ENCODE measurements around the gene SLC6A17. TPM values are rescaled to one million over a fixed set of nuclear protein-coding genes. Genes with fewer than 3 reads are reported as not detected.

SLC6A17 gene
- total and polyA plus RNA-seq, 2 experiments from 2014 or later: 0.03 to 0.17 TPM

GRCh38 chr1:110159168-110159567 lies 8.9 kb downstream of the SLC6A17 start:
- H3K27me3 Mint-ChIP-seq (ENCODE audit: insufficient read depth, low read depth, poor library complexity): peaks cover 14% of the 10 kb centered on the region
- peaks cover 17% of the 10 kb centered on the region for H3K27me3 ChIP-seq (ENCODE audit: insufficient read depth)
- ATAC-seq: no peak

More at GRCh38 chr1:110159168-110159567, 8.9 kb downstream of the SLC6A17 start:
- TF ChIP-seq, protein P1, sequence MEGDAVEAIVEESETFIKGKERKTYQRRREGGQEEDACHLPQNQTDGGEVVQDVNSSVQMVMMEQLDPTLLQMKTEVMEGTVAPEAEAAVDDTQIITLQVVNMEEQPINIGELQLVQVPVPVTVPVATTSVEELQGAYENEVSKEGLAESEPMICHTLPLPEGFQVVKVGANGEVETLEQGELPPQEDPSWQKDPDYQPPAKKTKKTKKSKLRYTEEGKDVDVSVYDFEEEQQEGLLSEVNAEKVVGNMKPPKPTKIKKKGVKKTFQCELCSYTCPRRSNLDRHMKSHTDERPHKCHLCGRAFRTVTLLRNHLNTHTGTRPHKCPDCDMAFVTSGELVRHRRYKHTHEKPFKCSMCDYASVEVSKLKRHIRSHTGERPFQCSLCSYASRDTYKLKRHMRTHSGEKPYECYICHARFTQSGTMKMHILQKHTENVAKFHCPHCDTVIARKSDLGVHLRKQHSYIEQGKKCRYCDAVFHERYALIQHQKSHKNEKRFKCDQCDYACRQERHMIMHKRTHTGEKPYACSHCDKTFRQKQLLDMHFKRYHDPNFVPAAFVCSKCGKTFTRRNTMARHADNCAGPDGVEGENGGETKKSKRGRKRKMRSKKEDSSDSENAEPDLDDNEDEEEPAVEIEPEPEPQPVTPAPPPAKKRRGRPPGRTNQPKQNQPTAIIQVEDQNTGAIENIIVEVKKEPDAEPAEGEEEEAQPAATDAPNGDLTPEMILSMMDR (conservative IDR thresholded peaks at IDR 0.05; ENCODE audit: low read depth in 2 of 2): no peak
- no peak for TF ChIP-seq STAT1 (IDR thresholded peaks at IDR 0.05; ENCODE audit: unreplicated experiment)
- no peak for TF ChIP-seq EZH2phosphoT487 (IDR thresholded peaks at IDR 0.05; ENCODE audit: unreplicated experiment)
- no peak for TF ChIP-seq POLR2AphosphoS5 (IDR thresholded peaks at IDR 0.05; ENCODE audit: low read depth)
- no peak for TF ChIP-seq JUNB (IDR thresholded peaks at IDR 0.05; ENCODE audit: unreplicated experiment)
- TF ChIP-seq EZH2 (IDR thresholded peaks at IDR 0.05; ENCODE audit: low read depth, unreplicated experiment): no peak
- no peak for TF ChIP-seq ZNF114 (CRISPR knock-in tag; IDR thresholded peaks at IDR 0.05)
- no peak for TF ChIP-seq CREB1 (CRISPR knock-in tag; IDR thresholded peaks at IDR 0.05; ENCODE audit: low read depth)
- TF ChIP-seq NANOG (IDR thresholded peaks at IDR 0.05; ENCODE audit: borderline replicate concordance): no peak
- TF ChIP-seq ZNF331 (CRISPR knock-in tag; IDR thresholded peaks at IDR 0.05; ENCODE audit: low read depth): no peak
- TF ChIP-seq, protein P2, sequence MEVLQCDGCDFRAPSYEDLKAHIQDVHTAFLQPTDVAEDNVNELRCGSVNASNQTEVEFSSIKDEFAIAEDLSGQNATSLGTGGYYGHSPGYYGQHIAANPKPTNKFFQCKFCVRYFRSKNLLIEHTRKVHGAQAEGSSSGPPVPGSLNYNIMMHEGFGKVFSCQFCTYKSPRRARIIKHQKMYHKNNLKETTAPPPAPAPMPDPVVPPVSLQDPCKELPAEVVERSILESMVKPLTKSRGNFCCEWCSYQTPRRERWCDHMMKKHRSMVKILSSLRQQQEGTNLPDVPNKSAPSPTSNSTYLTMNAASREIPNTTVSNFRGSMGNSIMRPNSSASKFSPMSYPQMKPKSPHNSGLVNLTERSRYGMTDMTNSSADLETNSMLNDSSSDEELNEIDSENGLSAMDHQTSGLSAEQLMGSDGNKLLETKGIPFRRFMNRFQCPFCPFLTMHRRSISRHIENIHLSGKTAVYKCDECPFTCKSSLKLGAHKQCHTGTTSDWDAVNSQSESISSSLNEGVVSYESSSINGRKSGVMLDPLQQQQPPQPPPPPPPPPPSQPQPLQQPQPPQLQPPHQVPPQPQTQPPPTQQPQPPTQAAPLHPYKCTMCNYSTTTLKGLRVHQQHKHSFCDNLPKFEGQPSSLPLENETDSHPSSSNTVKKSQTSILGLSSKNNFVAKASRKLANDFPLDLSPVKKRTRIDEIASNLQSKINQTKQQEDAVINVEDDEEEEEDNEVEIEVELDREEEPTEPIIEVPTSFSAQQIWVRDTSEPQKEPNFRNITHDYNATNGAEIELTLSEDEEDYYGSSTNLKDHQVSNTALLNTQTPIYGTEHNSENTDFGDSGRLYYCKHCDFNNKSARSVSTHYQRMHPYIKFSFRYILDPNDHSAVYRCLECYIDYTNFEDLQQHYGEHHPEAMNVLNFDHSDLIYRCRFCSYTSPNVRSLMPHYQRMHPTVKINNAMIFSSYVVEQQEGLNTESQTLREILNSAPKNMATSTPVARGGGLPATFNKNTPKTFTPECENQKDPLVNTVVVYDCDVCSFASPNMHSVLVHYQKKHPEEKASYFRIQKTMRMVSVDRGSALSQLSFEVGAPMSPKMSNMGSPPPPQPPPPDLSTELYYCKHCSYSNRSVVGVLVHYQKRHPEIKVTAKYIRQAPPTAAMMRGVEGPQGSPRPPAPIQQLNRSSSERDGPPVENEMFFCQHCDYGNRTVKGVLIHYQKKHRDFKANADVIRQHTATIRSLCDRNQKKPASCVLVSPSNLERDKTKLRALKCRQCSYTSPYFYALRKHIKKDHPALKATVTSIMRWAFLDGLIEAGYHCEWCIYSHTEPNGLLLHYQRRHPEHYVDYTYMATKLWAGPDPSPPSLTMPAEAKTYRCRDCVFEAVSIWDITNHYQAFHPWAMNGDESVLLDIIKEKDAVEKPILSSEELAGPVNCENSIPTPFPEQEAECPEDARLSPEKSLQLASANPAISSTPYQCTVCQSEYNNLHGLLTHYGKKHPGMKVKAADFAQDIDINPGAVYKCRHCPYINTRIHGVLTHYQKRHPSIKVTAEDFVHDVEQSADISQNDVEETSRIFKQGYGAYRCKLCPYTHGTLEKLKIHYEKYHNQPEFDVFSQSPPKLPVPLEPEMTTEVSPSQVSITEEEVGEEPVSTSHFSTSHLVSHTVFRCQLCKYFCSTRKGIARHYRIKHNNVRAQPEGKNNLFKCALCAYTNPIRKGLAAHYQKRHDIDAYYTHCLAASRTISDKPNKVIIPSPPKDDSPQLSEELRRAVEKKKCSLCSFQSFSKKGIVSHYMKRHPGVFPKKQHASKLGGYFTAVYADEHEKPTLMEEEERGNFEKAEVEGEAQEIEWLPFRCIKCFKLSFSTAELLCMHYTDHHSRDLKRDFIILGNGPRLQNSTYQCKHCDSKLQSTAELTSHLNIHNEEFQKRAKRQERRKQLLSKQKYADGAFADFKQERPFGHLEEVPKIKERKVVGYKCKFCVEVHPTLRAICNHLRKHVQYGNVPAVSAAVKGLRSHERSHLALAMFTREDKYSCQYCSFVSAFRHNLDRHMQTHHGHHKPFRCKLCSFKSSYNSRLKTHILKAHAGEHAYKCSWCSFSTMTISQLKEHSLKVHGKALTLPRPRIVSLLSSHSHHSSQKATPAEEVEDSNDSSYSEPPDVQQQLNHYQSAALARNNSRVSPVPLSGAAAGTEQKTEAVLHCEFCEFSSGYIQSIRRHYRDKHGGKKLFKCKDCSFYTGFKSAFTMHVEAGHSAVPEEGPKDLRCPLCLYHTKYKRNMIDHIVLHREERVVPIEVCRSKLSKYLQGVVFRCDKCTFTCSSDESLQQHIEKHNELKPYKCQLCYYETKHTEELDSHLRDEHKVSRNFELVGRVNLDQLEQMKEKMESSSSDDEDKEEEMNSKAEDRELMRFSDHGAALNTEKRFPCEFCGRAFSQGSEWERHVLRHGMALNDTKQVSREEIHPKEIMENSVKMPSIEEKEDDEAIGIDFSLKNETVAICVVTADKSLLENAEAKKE (CRISPR knock-in tag; IDR thresholded peaks at IDR 0.05): no peak
- no peak for TF ChIP-seq ETS1 (IDR thresholded peaks at IDR 0.05)
- TF ChIP-seq REST (IDR thresholded peaks at IDR 0.05; ENCODE audit: unreplicated experiment): no peak
- no peaks in the 10 kb centered on the region for H3K79me2 ChIP-seq (replicated peaks; ENCODE audit: insufficient read depth)
- no peaks in the 10 kb centered on the region for H3K4me1 ChIP-seq (ENCODE audit: insufficient read depth)
- H3K27ac ChIP-seq (ENCODE audit: low read depth): no peak overlapping the region
- Mint-ChIP-seq H3K4me3 (no peak overlapping the region), H3K4me1 (peaks cover 8% of the 10 kb centered on the region), H3K9me3 (no peaks in the 10 kb centered on the region), H3K36me3 (ENCODE audit: low read depth) (no peaks in the 10 kb centered on the region), H3K27ac (no peak overlapping the region)
- no peak overlapping the region for H3K4me2 ChIP-seq
- no peak for DNase-seq (ENCODE audit: low spot score)
- H3K36me3 ChIP-seq (ENCODE audit: insufficient read depth): no peaks in the 10 kb centered on the region
- no peak overlapping the region for H3K4me3 ChIP-seq
- no peaks in the 10 kb centered on the region for H3F3A ChIP-seq (replicated peaks; ENCODE audit: low read depth)
- 0 out of 2 replicates have a peak, but pooled peaks cover 4% of the 10 kb centered on the region for H3K9me2 ChIP-seq (ENCODE audit: insufficient read depth)
- H4K20me1 ChIP-seq (replicated peaks; ENCODE audit: insufficient read depth): no peaks in the 10 kb centered on the region; the same call in 1 of the 2 replicates
- no peak overlapping the region for H2AFZ ChIP-seq

Data from GM23338 (cell line).